IMR-90 (cell line): ENCODE measurements around the gene ST8SIA4. TPM values are rescaled to one million over a fixed set of nuclear protein-coding genes. Genes with fewer than 3 reads are reported as not detected.

ENCODE experiments used
- ATAC-seq: fragments of 200-7000 bp; cut with Tn5 transposase; 2 replicates; pipeline ENCODE4 v1.9.1; 2020; ENCODE audit warnings: low read depth, mild to moderate bottlenecking, moderate library complexity
- BruUV-seq: library from RNA; stranded (reverse); fragments of 400-500 nt; replicated peaks from 2 replicates; lab custom pipeline; 2021; lab: Mats Ljungman, UMichigan
- CTCF ChIA-PET: fragments of 300-600 bp; formaldehyde crosslinking; extraction: SDS; loops from one replicate; lab custom pipeline; 2021; ENCODE audit warnings: antibody characterized with exemption; lab: Yijun Ruan, JAX
- POLR2A ChIA-PET: fragments of 300-600 bp; sonication (Branson Sonifier 250); formaldehyde crosslinking; loops from one replicate; lab custom pipeline; 2022; ENCODE audit warnings: antibody characterized with exemption; ENCODE audit not compliant: unreplicated experiment; lab: Charles Lee
- DNase-seq: peaks from one replicate; pipeline ENCODE4 v3.0.0; 2013
- H2AFZ ChIP-seq: replicated peaks from 2 replicates; pipeline ENCODE3; 2013; ENCODE audit warnings: low read length, mild to moderate bottlenecking; ENCODE audit not compliant: poor library complexity
- H2AK5ac ChIP-seq: 2 replicates; pipeline ENCODE4 v1.6.1; 2013; ENCODE audit warnings: low read depth, low read length, inconsistent platforms
- H2AK9ac ChIP-seq: replicated peaks from 2 replicates; pipeline ENCODE3; 2013; ENCODE audit warnings: mild to moderate bottlenecking, low read depth, low read length, moderate library complexity; ENCODE audit not compliant: poor library complexity
- H2BK120ac ChIP-seq: 2 replicates; pipeline ENCODE4 v1.6.1; 2013; ENCODE audit warnings: low read depth, low read length, inconsistent platforms
- H2BK15ac ChIP-seq: 3 replicates; pipeline ENCODE4 v1.6.1; 2013; ENCODE audit warnings: low read depth, low read length, inconsistent platforms
- H2BK20ac ChIP-seq: 2 replicates; pipeline ENCODE4 v1.6.1; 2013; ENCODE audit warnings: low read depth, mild to moderate bottlenecking, inconsistent platforms, low read length, moderate library complexity
- H2BK5ac ChIP-seq: 2 replicates; pipeline ENCODE4 v1.6.1; 2013; ENCODE audit warnings: mild to moderate bottlenecking, low read depth, low read length, inconsistent platforms; ENCODE audit not compliant: poor library complexity, severe bottlenecking
- H3K14ac ChIP-seq: replicated peaks from 2 replicates; pipeline ENCODE4 v1.6.1; 2013; ENCODE audit warnings: low read depth, low read length, inconsistent platforms
- H3K18ac ChIP-seq: 2 replicates; pipeline ENCODE4 v1.6.1; 2013; ENCODE audit warnings: low read depth, low read length, control low read depth
- H3K23ac ChIP-seq: 2 replicates; pipeline ENCODE4 v1.6.1; 2013; ENCODE audit warnings: low read depth, low read length, inconsistent platforms
- H3K27ac ChIP-seq: 2 replicates; pipeline ENCODE4 v1.5.1; 2013; ENCODE audit warnings: mild to moderate bottlenecking, control low read depth, low read length; ENCODE audit not compliant: insufficient read depth
- H3K27me3 ChIP-seq: 2 replicates; pipeline ENCODE4 v1.6.1; 2013; ENCODE audit warnings: low read length; ENCODE audit not compliant: control insufficient read depth, insufficient read depth
- H3K36me3 ChIP-seq: 2 replicates; pipeline ENCODE4 v1.6.1; 2013; ENCODE audit warnings: low read length, mixed read lengths; ENCODE audit not compliant: control insufficient read depth, insufficient read depth
- H3K4ac ChIP-seq: 2 replicates; pipeline ENCODE4 v1.6.1; 2013; ENCODE audit warnings: low read depth, low read length, inconsistent platforms
- H3K4me1 ChIP-seq: 2 replicates; pipeline ENCODE4 v1.6.1; 2013; ENCODE audit warnings: low read length, mixed read lengths; ENCODE audit not compliant: control insufficient read depth, insufficient read depth
- H3K4me2 ChIP-seq: 2 replicates; pipeline ENCODE4 v1.6.1; 2013; ENCODE audit warnings: low read depth, mild to moderate bottlenecking, control low read depth, low read length, moderate library complexity
- H3K4me3 ChIP-seq: 2 replicates; pipeline ENCODE4 v1.5.1; 2013; ENCODE audit warnings: low read depth, mild to moderate bottlenecking, control low read depth, low read length, moderate library complexity; ENCODE audit not compliant: insufficient read depth
- H3K56ac ChIP-seq: 2 replicates; pipeline ENCODE4 v1.6.1; 2013; ENCODE audit warnings: low read length, inconsistent platforms; ENCODE audit not compliant: insufficient read depth; ENCODE audit errors: extremely low read depth
- H3K79me1 ChIP-seq, 2 experiments: 2 replicates each; pipeline ENCODE4 v1.6.1; 2013; ENCODE audit warnings: low read length in 2 of 2, inconsistent platforms in 1 of 2, low read depth in 1 of 2
- H3K9ac ChIP-seq: 2 replicates; pipeline ENCODE4 v1.6.1; 2013; ENCODE audit warnings: low read depth, low read length, control low read depth
- H3K9me1 ChIP-seq: 2 replicates; pipeline ENCODE4 v1.6.1; 2013; ENCODE audit warnings: low read length, inconsistent platforms; ENCODE audit not compliant: insufficient read depth
- H3K9me3 ChIP-seq: 2 replicates; pipeline ENCODE4 v1.6.1; 2013; ENCODE audit warnings: low read length; ENCODE audit not compliant: control insufficient read depth, insufficient read depth
- H4K20me1 ChIP-seq: 2 replicates; pipeline ENCODE4 v1.6.1; 2013; ENCODE audit warnings: low read length, inconsistent platforms; ENCODE audit not compliant: insufficient read depth
- H4K5ac ChIP-seq: 2 replicates; pipeline ENCODE4 v1.6.1; 2013; ENCODE audit warnings: mild to moderate bottlenecking, low read depth, low read length, control low read depth
- H4K8ac ChIP-seq, 2 experiments: 2 replicates each; pipeline ENCODE4 v1.6.1; 2013; ENCODE audit warnings: low read depth in 2 of 2, low read length in 2 of 2, control low read depth in 1 of 2, inconsistent platforms in 1 of 2
- H4K91ac ChIP-seq: 2 replicates; pipeline ENCODE4 v1.6.1; 2013; ENCODE audit warnings: low read depth, low read length, inconsistent platforms; ENCODE audit not compliant: insufficient read depth
- BHLHE40 ChIP-seq: fragments of 150-350 bp; IDR thresholded peaks from 2 replicates; pipeline ENCODE4 v1.6.1; 2016; ENCODE audit warnings: mild to moderate bottlenecking, low read depth, low read length
- CEBPB ChIP-seq: IDR thresholded peaks from 2 replicates; pipeline ENCODE4 v1.6.1; 2012; ENCODE audit warnings: low read depth, low read length, improper control_type of control experiment
- CHD1 ChIP-seq: IDR thresholded peaks from 2 replicates; pipeline ENCODE4 v1.6.1; 2012; ENCODE audit warnings: low read depth, low read length, improper control_type of control experiment
- FOS ChIP-seq: fragments of 150-350 bp; IDR thresholded peaks from 2 replicates; pipeline ENCODE4 v1.6.1; 2016; ENCODE audit warnings: low read depth, low read length
- MAFK ChIP-seq: IDR thresholded peaks from 2 replicates; pipeline ENCODE4 v1.6.1; 2012; ENCODE audit warnings: low read depth, low read length, improper control_type of control experiment
- MAZ ChIP-seq: IDR thresholded peaks from 2 replicates; pipeline ENCODE4 v1.6.1; 2012; ENCODE audit warnings: low read depth, mild to moderate bottlenecking, low read length, improper control_type of control experiment, moderate library complexity, borderline replicate concordance
- NFE2L2 ChIP-seq: fragments of 150-350 bp; IDR thresholded peaks from 2 replicates; pipeline ENCODE4 v1.6.1; 2016; ENCODE audit warnings: low read depth, mild to moderate bottlenecking, low read length
- POLR2A ChIP-seq: IDR thresholded peaks from 2 replicates; pipeline ENCODE4 v1.6.1; 2012; ENCODE audit warnings: mild to moderate bottlenecking, low read depth, low read length
- RAD21 ChIP-seq: IDR thresholded peaks from 2 replicates; pipeline ENCODE4 v1.6.1; 2012; ENCODE audit warnings: low read length, improper control_type of control experiment
- RCOR1 ChIP-seq: IDR thresholded peaks from 2 replicates; pipeline ENCODE4 v1.6.1; 2012; ENCODE audit warnings: mild to moderate bottlenecking, low read length, improper control_type of control experiment; ENCODE audit not compliant: insufficient replicate concordance
- RFX5 ChIP-seq: IDR thresholded peaks from 2 replicates; pipeline ENCODE4 v1.8.0; 2012; ENCODE audit warnings: low read depth, mild to moderate bottlenecking, low read length, moderate library complexity
- SMC3 ChIP-seq: fragments of 150-350 bp; IDR thresholded peaks from 2 replicates; pipeline ENCODE4 v1.6.1; 2016; ENCODE audit warnings: low read depth, mild to moderate bottlenecking, antibody characterized with exemption, low read length, moderate library complexity
- WGBS, 2 experiments: methylation state at CpG; one replicate each; pipeline versions ENCODE4 v1.1.5 to v1.1.7; 2013; ENCODE audit warnings: missing lambda C conversion rate in 2 of 2; ENCODE audit not compliant: insufficient read length in 1 of 2; ENCODE audit errors: extremely low coverage in 2 of 2; 5-methylcytosine and 5-hydroxymethylcytosine counted together
- dilution Hi-C: fragments of 300-500 bp; cut with HindIII; formaldehyde crosslinking; loops from one replicate; pipeline ENCODE4 v1.14.3; 2018; ENCODE audit warnings: low sequenced_read_pairs; ENCODE audit not compliant: unreplicated experiment
- in situ Hi-C: fragments of 300-500 bp; cut with MboI; formaldehyde crosslinking; loops from 3 replicates; pipeline ENCODE4 v1.14.3; 2019; ENCODE audit warnings: low sequenced_read_pairs, inconsistent platforms, mixed read lengths
- intact Hi-C: fragments of 100-400 bp; cut with micrococcal nuclease; formaldehyde crosslinking; loops from 2 replicates; pipeline ENCODE4 v1.10.0; 2022
- polyA plus RNA-seq, 3 experiments: library from polyadenylated mRNA; depleted of rRNA; stranded (reverse); fragments of >200 nt; gene quantifications; 2 replicates each; pipeline ENCODE4 v1.2.3, GENCODE V29; 2012; ENCODE audit warnings: low replicate concordance in 1 of 3
- total RNA-seq: library from RNA; depleted of rRNA; stranded (reverse); fragments of >200 nt; gene quantifications from 2 replicates; pipeline ENCODE4 v1.2.3, GENCODE V29; 2012
- TF ChIP-seq, protein P1 (sequence below): conservative IDR thresholded peaks from 2 replicates; pipeline ENCODE4 v1.5.1; 2012; ENCODE audit warnings: mild to moderate bottlenecking, low read depth, low read length, improper control_type of control experiment
- TF ChIP-seq, protein P2 (sequence below): fragments of 150-350 bp; IDR thresholded peaks from 2 replicates; pipeline ENCODE4 v1.6.1; 2016; ENCODE audit warnings: low read depth, mild to moderate bottlenecking, low read length, moderate library complexity, borderline replicate concordance
- TF ChIP-seq, protein P3 (sequence below): fragments of 150-350 bp; IDR thresholded peaks from 2 replicates; pipeline ENCODE4 v1.6.1; 2017; ENCODE audit warnings: mild to moderate bottlenecking, antibody characterized with exemption, low read length, low read depth

The ST8SIA4 gene
- total and polyA plus RNA-seq, 2 of the 4 experiments (the other 2 are of a cell fraction) = 0.02 to 0.18 TPM

DNA sequence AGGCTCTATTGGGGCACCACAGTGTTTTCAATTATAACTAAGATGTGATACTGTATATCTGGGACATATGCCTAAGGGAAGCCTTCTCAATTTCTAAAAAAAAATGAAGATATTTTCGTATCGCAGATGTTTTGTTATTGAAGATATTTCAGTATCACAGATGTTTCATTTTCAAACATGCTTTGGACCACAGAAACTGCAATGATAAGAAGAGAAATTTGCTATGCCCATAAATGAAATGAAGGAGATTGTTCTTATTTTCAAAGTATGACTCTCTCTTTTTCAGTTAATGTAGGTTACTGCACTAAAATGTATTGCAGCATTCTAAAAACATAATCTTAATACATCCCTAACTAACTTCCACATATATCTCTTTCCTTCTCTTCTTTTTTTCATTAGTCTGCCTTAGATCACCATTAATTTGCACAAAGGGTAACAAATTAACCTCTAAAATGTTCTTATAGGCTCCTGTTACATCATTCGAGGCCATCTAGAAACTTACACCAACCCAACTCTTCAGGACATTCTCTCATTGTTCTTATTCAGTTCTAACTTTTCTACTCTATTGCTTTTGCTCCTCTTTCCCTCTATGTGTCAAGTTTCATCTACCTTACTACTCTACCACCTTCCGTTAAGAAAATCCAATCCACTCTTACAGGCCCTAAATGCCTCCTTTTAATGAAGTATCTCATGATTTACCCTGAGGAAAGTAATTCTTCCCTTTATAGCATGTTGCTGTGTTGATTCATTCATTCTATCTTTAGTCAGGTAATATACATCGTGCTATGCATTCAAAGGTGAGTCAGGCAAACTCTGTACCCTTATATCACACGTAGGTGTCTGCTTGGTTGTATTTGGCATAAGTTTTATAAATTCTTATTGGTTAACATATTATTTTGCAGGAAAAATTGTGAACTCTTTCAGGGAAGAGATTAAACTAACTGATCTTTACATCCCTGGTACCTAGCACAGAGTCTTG, 70.5 kb downstream of the ST8SIA4 start:
- BruUV-seq = no TSS peak
- dilution Hi-C loops = no loop called here
- POLR2A ChIA-PET = no interaction called here
- TF ChIP-seq, protein P1, sequence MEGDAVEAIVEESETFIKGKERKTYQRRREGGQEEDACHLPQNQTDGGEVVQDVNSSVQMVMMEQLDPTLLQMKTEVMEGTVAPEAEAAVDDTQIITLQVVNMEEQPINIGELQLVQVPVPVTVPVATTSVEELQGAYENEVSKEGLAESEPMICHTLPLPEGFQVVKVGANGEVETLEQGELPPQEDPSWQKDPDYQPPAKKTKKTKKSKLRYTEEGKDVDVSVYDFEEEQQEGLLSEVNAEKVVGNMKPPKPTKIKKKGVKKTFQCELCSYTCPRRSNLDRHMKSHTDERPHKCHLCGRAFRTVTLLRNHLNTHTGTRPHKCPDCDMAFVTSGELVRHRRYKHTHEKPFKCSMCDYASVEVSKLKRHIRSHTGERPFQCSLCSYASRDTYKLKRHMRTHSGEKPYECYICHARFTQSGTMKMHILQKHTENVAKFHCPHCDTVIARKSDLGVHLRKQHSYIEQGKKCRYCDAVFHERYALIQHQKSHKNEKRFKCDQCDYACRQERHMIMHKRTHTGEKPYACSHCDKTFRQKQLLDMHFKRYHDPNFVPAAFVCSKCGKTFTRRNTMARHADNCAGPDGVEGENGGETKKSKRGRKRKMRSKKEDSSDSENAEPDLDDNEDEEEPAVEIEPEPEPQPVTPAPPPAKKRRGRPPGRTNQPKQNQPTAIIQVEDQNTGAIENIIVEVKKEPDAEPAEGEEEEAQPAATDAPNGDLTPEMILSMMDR = no peak
- TF ChIP-seq BHLHE40 (no peak), NFE2L2 (no peak), RFX5 (no peak), RAD21 (no peak), POLR2A (no peak), MAFK (no peak), FOS (no peak), MAZ (no peak), CEBPB (no peak), SMC3 (no peak), CHD1 (no peak), RCOR1 (no peak)
- TF ChIP-seq, protein P2, sequence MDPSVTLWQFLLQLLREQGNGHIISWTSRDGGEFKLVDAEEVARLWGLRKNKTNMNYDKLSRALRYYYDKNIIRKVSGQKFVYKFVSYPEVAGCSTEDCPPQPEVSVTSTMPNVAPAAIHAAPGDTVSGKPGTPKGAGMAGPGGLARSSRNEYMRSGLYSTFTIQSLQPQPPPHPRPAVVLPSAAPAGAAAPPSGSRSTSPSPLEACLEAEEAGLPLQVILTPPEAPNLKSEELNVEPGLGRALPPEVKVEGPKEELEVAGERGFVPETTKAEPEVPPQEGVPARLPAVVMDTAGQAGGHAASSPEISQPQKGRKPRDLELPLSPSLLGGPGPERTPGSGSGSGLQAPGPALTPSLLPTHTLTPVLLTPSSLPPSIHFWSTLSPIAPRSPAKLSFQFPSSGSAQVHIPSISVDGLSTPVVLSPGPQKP = no peak
- TF ChIP-seq, protein P3, sequence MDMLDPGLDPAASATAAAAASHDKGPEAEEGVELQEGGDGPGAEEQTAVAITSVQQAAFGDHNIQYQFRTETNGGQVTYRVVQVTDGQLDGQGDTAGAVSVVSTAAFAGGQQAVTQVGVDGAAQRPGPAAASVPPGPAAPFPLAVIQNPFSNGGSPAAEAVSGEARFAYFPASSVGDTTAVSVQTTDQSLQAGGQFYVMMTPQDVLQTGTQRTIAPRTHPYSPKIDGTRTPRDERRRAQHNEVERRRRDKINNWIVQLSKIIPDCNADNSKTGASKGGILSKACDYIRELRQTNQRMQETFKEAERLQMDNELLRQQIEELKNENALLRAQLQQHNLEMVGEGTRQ = no peak

More for the DNA sequence above, 70.5 kb downstream of the ST8SIA4 start:
- H2BK120ac ChIP-seq = no peak overlapping the region
- H2AFZ ChIP-seq = no peak overlapping the region
- no peaks in the 10 kb centered on the region for H3K9me3 ChIP-seq
- H3K9me1 ChIP-seq = no peaks in the 10 kb centered on the region
- H3K4me1 ChIP-seq = no peaks in the 10 kb centered on the region
- H4K91ac ChIP-seq = no peak overlapping the region
- H3K9ac ChIP-seq = no peak overlapping the region
- no peak overlapping the region for H4K8ac ChIP-seq
- DNase-seq (no peak), ATAC-seq (no peak)
- H3K56ac ChIP-seq = no peak overlapping the region
- no peak overlapping the region for H4K5ac ChIP-seq
- no peaks in the 10 kb centered on the region for H3K27me3 ChIP-seq
- H3K27ac ChIP-seq = no peak overlapping the region
- in situ Hi-C loops (no loop called here), intact Hi-C loops (no loop called here)
- H2BK15ac ChIP-seq = no peak overlapping the region
- no peak overlapping the region for H3K23ac ChIP-seq
- H3K36me3 ChIP-seq = no peaks in the 10 kb centered on the region
- H2AK5ac ChIP-seq = no peak overlapping the region
- no peak overlapping the region for H3K4ac ChIP-seq
- CTCF ChIA-PET = no interaction called here
- no peaks in the 10 kb centered on the region for H3K79me1 ChIP-seq
- H3K14ac ChIP-seq = no peak overlapping the region
- no peak overlapping the region for H2BK20ac ChIP-seq
- no peak overlapping the region for H3K4me3 ChIP-seq
- no peaks in the 10 kb centered on the region for H4K20me1 ChIP-seq
- H3K4me2 ChIP-seq = no peak overlapping the region
- no peak overlapping the region for H3K18ac ChIP-seq
- no peak overlapping the region for H2BK5ac ChIP-seq
- 80% methylated on average over 1 of the region's 6 CpGs; no CpG with 5 or more reads in 1 of the 2 experiments for whole genome bisulfite sequencing, 2 experiments
- no peak overlapping the region for H2AK9ac ChIP-seq
